T-cell (primary cell): ENCODE data around the gene ZNF212. TPM values are rescaled to one million over a fixed set of nuclear protein-coding genes. Genes with fewer than 3 reads are reported as not detected.

Experiments
- ATAC-seq, 4 experiments: fragments of 200-7000 bp in 3 of 4; fragments of 150-1000 bp in 1 of 4; cut with Tn5 transposase; replicated peaks in 1 of 4; 1 replicate in 3 of 4; 2 replicates in 1 of 4; pipeline ENCODE4 v1.10.0; 2021; ENCODE audit warnings: moderate library complexity in 3 of 4, mild to moderate bottlenecking in 2 of 4, moderate number of reproducible peaks in 1 of 4
- CTCF ChIA-PET, 2 donors: fragments of 300-600 bp; sonication (Branson Sonifier 250); formaldehyde crosslinking; loops; one replicate each; lab custom pipeline; 2022; ENCODE audit warnings: antibody characterized with exemption in 2 of 2; lab: Charles Lee
- POLR2A ChIA-PET, 2 donors: fragments of 300-600 bp; sonication (Branson Sonifier 250); formaldehyde crosslinking; loops; one replicate each; lab custom pipeline; 2022; ENCODE audit warnings: antibody characterized with exemption in 2 of 2; lab: Charles Lee
- DNase-seq, 35 experiments: peaks; one replicate each; pipeline versions ENCODE4 v3.0.0 to v3.0.0-alpha.2; 2013 to 2023
- H3K27ac ChIP-seq: one replicate; pipeline ENCODE4 v1.5.1; 2013; ENCODE audit warnings: low read length
- H3K27me3 ChIP-seq, 2 experiments: replicated peaks in 1 of 2; 1 replicate in 1 of 2; 2 replicates in 1 of 2; pipeline versions ENCODE4 v1.6.1 to v1.7.0; 2013; ENCODE audit warnings: low read length in 1 of 2, mixed read lengths in 1 of 2; ENCODE audit not compliant: control insufficient read depth in 2 of 2, insufficient read depth in 2 of 2; ENCODE audit errors: extremely low read depth in 1 of 2
- H3K36me3 ChIP-seq, 2 donors: 1 replicate in 1 of 2; 2 replicates in 1 of 2; pipeline versions ENCODE4 v1.6.1 to v1.7.0; 2013; ENCODE audit warnings: low read length in 1 of 2; ENCODE audit not compliant: control insufficient read depth in 2 of 2, insufficient read depth in 1 of 2; ENCODE audit errors: extremely low read depth in 1 of 2
- H3K4me1 ChIP-seq, 2 experiments: 1 replicate in 1 of 2; 2 replicates in 1 of 2; pipeline versions ENCODE4 v1.6.1 to v1.7.0; 2013; ENCODE audit warnings: low read length in 2 of 2, mixed read lengths in 1 of 2; ENCODE audit not compliant: insufficient read depth in 2 of 2, control insufficient read depth in 1 of 2; ENCODE audit errors: extremely low read depth in 1 of 2
- H3K4me3 ChIP-seq, 2 donors: 1 replicate in 1 of 2; 2 replicates in 1 of 2; pipeline versions ENCODE4 v1.5.1 to v1.7.0; 2013; ENCODE audit warnings: mild to moderate bottlenecking in 2 of 2, low read length in 1 of 2, moderate library complexity in 1 of 2; ENCODE audit not compliant: control insufficient read depth in 1 of 2; ENCODE audit errors: extremely low read depth in 1 of 2
- H3K9me3 ChIP-seq: 2 replicates; pipeline ENCODE4 v1.7.0; 2013
- H3K27ac Mint-ChIP-seq, 2 donors: one replicate each; pipeline ENCODE4 v1.8.0; 2020 to 2021; ENCODE audit warnings: mild to moderate bottlenecking in 2 of 2, mixed read lengths in 2 of 2
- H3K27me3 Mint-ChIP-seq, 2 donors: one replicate each; pipeline ENCODE4 v1.8.0; 2021 to 2022; ENCODE audit warnings: mixed read lengths in 2 of 2
- H3K36me3 Mint-ChIP-seq: one replicate; pipeline ENCODE4 v1.8.0; 2021; ENCODE audit warnings: mixed read lengths
- H3K4me1 Mint-ChIP-seq, 3 donors: one replicate each; pipeline ENCODE4 v1.8.0; 2020 to 2022; ENCODE audit warnings: mixed read lengths in 3 of 3, mild to moderate bottlenecking in 1 of 3
- H3K4me3 Mint-ChIP-seq, 3 donors: one replicate each; pipeline ENCODE4 v1.8.0; 2020 to 2022; ENCODE audit warnings: mild to moderate bottlenecking in 3 of 3, mixed read lengths in 3 of 3, moderate library complexity in 3 of 3
- H3K9me3 Mint-ChIP-seq, 3 donors: one replicate each; pipeline ENCODE4 v1.8.0; 2020 to 2022; ENCODE audit warnings: mixed read lengths in 3 of 3
- WGBS: methylation state at CpG from one replicate; pipeline ENCODE4 v1.1.5; 2013; ENCODE audit warnings: missing lambda C conversion rate; ENCODE audit not compliant: insufficient coverage; 5-methylcytosine and 5-hydroxymethylcytosine counted together
- total RNA-seq, 35 experiments: library from RNA in 6 of 35; stranded (reverse) in 6 of 35; fragments of 120-200 nt in 1 of 35; gene quantifications; one replicate each; pipeline versions ENCODE4 v1.2.1 to v1.2.4 and lab custom pipeline; 2013 to 2026

ZNF212 gene
- total RNA-seq, 5 donors from 2014 or later (not counting 1 experiment from before 2014, with no cell fraction given), result 14.1 to 21.7 (median 19.6) TPM

DNA sequence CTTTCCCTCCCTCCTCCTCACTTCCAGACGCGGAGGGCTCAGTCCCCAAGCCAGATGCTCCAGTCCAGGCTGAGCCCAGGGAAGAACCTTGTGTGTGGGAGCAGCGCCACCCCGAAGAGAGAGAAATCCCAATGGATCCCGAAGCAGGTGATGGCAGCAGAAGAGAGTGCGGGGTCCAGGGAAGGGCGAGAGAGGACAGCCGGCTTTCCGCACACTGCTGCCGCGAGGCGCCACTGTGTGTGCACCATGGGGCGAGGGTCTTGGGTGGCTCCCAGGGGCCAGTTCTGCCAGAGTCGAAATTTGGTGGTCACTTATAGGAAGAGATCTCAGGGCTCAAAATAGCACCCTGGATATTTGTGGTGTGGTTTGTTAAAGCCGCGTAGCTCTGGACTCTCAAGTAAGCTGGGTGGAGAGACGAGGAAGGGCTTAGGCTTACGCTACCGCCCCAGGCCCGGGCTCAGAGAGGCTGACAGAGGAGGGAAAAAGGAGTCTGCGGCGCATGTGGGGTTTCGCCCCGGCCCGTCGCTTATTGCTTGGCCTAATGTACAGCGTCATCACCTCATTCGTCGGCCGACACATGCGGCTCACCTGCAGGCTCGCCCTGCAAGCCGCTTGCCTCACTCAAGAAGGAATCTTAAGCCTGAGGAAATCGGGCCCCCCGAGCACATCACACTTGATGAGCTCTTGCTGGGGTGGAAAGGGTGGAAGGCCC lies 32.0 kb upstream of the ZNF212 start:
- no peak overlapping the region for H3K4me3 Mint-ChIP-seq
- Histone ChIP-seq H3K4me1 (no peaks in the 10 kb centered on the region), H3K9me3 (no peaks in the 10 kb centered on the region), H3K27ac (no peak overlapping the region), H3K36me3 (peaks cover 7 to 63% of the 10 kb centered on the region in 2 donors), H3K4me3 (no peak overlapping the region), H3K27me3 (no peaks in the 10 kb centered on the region)
- peaks cover 0 to 27% (median 16%) of the 10 kb centered on the region in 3 donors for H3K4me1 Mint-ChIP-seq
- CTCF ChIA-PET, result interaction anchor here (0.7 to 1.0 kb wide), 2 partner anchors 12 to 17 kb away, joined by 3 read pairs; partner anchors contain the start of gene ZNF282 (in 1 of the 2)
- no peaks in the 10 kb centered on the region for H3K9me3 Mint-ChIP-seq
- ATAC-seq (no peak), DNase-seq (no peak)
- peaks cover 71% of the 10 kb centered on the region for H3K36me3 Mint-ChIP-seq
- H3K27me3 Mint-ChIP-seq, result no peaks in the 10 kb centered on the region
- POLR2A ChIA-PET, result no interaction called here
- H3K27ac Mint-ChIP-seq, result no peak overlapping the region
- WGBS, result 94% methylated on average over 29 of the region's 35 CpGs

GRCh38 chr7:149209518-149210269 lies 29.8 kb upstream of the ZNF212 start:
- CTCF ChIA-PET, result no interaction called here
- Histone ChIP-seq H3K9me3 (no peaks in the 10 kb centered on the region), H3K27me3 (no peaks in the 10 kb centered on the region), H3K27ac (no peak overlapping the region), H3K4me1 (no peaks in the 10 kb centered on the region), H3K36me3 (peaks cover 7 to 62% of the 10 kb centered on the region in 2 donors), H3K4me3 (no peak overlapping the region)
- POLR2A ChIA-PET, result no interaction called here
- peak; percentile 61 to 94 (median 86) for ATAC-seq
- peaks cover 0 to 15% (median 7%) of the 10 kb centered on the region in 3 donors for H3K4me1 Mint-ChIP-seq
- H3K27me3 Mint-ChIP-seq, result no peaks in the 10 kb centered on the region
- WGBS, result 31% methylated on average over 5 of the region's 7 CpGs
- peak overlapping the region; percentile 29 to 74 for H3K27ac Mint-ChIP-seq
- peaks cover 65% of the 10 kb centered on the region for H3K36me3 Mint-ChIP-seq
- DNase-seq, result peak; percentile 21 to 69 (median 50)
- H3K4me3 Mint-ChIP-seq, result peak overlapping the region in 1 of 3 donors; percentile 28
- no peaks in the 10 kb centered on the region for H3K9me3 Mint-ChIP-seq

- ChIA-PET POLR2A (no interaction called here), CTCF (no interaction called here)
- H3K27me3 Mint-ChIP-seq, result no peaks in the 10 kb centered on the region
- Histone ChIP-seq H3K9me3 (no peaks in the 10 kb centered on the region), H3K27ac (no peak overlapping the region), H3K36me3 (peaks cover 7 to 70% of the 10 kb centered on the region in 2 donors), H3K4me1 (no peaks in the 10 kb centered on the region), H3K27me3 (no peaks in the 10 kb centered on the region), H3K4me3 (no peak overlapping the region)
- H3K27ac Mint-ChIP-seq, result no peak overlapping the region
- H3K36me3 Mint-ChIP-seq, result peaks cover 63% of the 10 kb centered on the region
- H3K9me3 Mint-ChIP-seq, result no peaks in the 10 kb centered on the region
- ATAC-seq (no peak), DNase-seq (no peak)
- H3K4me3 Mint-ChIP-seq, result no peak overlapping the region
- WGBS, result 98% methylated on average over 9 of the region's 11 CpGs
- H3K4me1 Mint-ChIP-seq, result peaks cover 0 to 15% (median 7%) of the 10 kb centered on the region in 3 donors
Measured at GRCh38 chr7:149210551-149210950, 28.9 kb upstream of the ZNF212 start.

- no peaks in the 10 kb centered on the region for H3K9me3 ChIP-seq
- peaks cover 4 to 82% of the 10 kb centered on the region in 2 donors for H3K36me3 ChIP-seq
- Mint-ChIP-seq H3K36me3 (peaks cover 59% of the 10 kb centered on the region), H3K27me3 (no peaks in the 10 kb centered on the region), H3K4me3 (no peak overlapping the region), H3K27ac (no peak overlapping the region), H3K4me1 (peaks cover 0 to 13% (median 7%) of the 10 kb centered on the region in 3 donors), H3K9me3 (no peaks in the 10 kb centered on the region)
- H3K27ac ChIP-seq, result no peak overlapping the region
- H3K27me3 ChIP-seq, result no peaks in the 10 kb centered on the region
- no peak for ATAC-seq
- H3K4me1 ChIP-seq, result no peaks in the 10 kb centered on the region
- no peak overlapping the region for H3K4me3 ChIP-seq
- CTCF ChIA-PET, result no interaction called here
- POLR2A ChIA-PET, result no interaction called here
- 90% methylated on average over 5 of the region's 7 CpGs for WGBS
- no peak for DNase-seq
Measured at GRCh38 chr7:149214020-149214720, 25.3 kb upstream of the ZNF212 start.

DNA sequence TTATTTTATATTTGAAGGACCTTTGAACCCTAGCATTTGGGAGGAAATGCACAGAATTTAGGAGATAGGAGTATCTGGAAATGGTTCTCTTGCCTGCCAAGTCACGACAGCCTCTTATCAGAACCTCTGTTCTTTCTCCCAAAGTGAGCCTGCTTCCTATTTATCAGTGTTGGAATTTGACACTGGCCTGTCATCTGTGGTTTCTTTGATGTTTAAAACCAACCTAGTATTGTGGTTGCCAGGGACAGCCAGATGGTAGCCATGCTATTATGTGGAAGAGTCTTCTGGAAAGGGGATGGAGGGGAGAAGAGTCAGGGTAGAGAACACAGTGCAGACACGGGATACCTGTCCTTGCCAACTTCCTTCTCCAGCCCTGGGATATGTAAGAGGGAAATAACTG lies 23.0 kb upstream of the ZNF212 start:
- WGBS, result no CpG with 5 or more reads among the region's 2 CpGs
- Mint-ChIP-seq H3K9me3 (no peaks in the 10 kb centered on the region), H3K27me3 (no peaks in the 10 kb centered on the region), H3K27ac (no peak overlapping the region), H3K4me3 (no peak overlapping the region), H3K36me3 (peaks cover 52% of the 10 kb centered on the region), H3K4me1 (no peaks in the 10 kb centered on the region)
- Histone ChIP-seq H3K4me3 (no peak overlapping the region), H3K36me3 (peaks cover 4 to 77% of the 10 kb centered on the region in 2 donors), H3K27ac (no peak overlapping the region), H3K9me3 (no peaks in the 10 kb centered on the region), H3K27me3 (no peaks in the 10 kb centered on the region), H3K4me1 (no peaks in the 10 kb centered on the region)
- CTCF ChIA-PET, result no interaction called here
- ATAC-seq (no peak), DNase-seq (no peak)
- POLR2A ChIA-PET, result no interaction called here

GRCh38 chr7:149217570-149217969 lies 21.9 kb upstream of the ZNF212 start:
- no peaks in the 10 kb centered on the region for H3K9me3 ChIP-seq
- DNase-seq (no peak), ATAC-seq (no peak)
- no peak overlapping the region for H3K4me3 ChIP-seq
- no peak overlapping the region for H3K27ac ChIP-seq
- Mint-ChIP-seq H3K36me3 (peaks cover 53% of the 10 kb centered on the region), H3K9me3 (no peaks in the 10 kb centered on the region), H3K27me3 (no peaks in the 10 kb centered on the region), H3K4me1 (no peaks in the 10 kb centered on the region), H3K4me3 (no peak overlapping the region), H3K27ac (no peak overlapping the region)
- 100% methylated on average over 6 of the region's 6 CpGs for WGBS
- POLR2A ChIA-PET, result no interaction called here
- no peaks in the 10 kb centered on the region for H3K4me1 ChIP-seq
- H3K36me3 ChIP-seq, result peaks cover 4 to 70% of the 10 kb centered on the region in 2 donors
- no peaks in the 10 kb centered on the region for H3K27me3 ChIP-seq
- CTCF ChIA-PET, result no interaction called here
